ENCODE data around the gene SH3BGRL3.
"Not testable (repeated sequence)": the region's sequence is repeated elsewhere in the genome, so short reads cannot be mapped to it uniquely, and the experiment has no call there.

SH3BGRL3 gene

DNA sequence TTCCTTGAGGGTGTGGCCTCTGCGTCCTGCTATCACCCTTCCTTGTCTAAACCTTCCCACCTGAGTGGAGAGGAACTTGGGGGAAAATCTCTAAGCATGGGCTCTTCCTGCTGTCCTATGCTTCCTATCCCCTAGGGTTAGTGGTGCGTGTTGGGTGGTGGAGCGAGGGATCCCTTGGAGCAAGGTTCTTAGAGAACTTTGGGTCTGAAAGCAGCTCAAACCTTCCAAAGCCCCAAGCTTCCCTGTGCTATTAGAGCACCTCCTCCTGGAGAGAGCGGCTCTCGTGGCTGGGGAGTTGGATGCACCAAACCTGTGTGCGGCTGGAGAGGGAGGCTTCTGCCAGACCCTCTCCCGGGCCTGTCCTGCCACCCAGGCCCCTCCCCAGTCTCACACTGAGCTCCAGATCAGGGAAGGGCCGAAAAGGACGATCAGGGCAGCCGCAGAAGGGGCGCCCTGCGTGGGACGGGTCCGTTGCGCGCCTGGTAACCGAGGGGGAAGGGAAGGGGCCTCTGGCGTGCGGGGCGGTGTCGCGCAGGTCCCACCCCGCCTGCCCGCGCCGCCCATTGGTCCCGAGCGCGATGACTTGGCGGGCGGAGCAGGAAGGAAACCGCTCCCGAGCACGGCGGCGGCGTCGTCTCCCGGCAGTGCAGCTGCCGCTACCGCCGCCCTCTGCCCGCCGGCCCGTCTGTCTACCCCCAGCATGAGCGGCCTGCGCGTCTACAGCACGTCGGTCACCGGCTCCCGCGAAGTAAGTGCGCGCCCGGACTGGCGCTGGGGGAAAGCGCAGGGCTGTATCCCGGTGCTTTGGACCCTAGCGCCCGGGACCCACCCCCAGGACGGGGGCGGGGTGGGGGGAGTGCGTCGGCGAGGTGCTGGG is at the start of gene SH3BGRL3:
Gene SH3BGRL3 (plus strand): TSS at position 631 of the 877 bp plus-strand sequence. CDS start 70 bp downstream, at position 701.
- peak; percentile 89 for DNase-seq

DNA sequence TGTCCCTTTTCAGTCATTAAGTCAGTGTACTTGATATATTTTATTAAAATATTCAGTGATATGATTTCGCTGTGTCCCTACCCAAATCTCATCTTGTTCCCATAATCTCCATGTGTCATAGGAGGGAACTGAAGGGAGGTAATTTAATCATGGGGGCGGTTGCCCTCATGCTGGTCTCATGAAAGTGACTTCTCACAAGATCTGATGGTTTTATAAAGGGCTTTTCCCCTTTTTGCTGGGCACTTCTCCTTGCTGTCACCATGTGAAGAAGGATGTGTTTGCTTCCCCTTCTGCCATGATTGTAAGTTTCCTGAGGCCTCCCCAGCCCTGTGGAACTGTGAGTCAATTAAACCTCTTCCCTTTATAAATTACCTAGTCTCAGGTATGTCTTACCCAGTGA is 49.2 kb upstream of the SH3BGRL3 start:
- DNase-seq, result not testable (repeated sequence)

DNA sequence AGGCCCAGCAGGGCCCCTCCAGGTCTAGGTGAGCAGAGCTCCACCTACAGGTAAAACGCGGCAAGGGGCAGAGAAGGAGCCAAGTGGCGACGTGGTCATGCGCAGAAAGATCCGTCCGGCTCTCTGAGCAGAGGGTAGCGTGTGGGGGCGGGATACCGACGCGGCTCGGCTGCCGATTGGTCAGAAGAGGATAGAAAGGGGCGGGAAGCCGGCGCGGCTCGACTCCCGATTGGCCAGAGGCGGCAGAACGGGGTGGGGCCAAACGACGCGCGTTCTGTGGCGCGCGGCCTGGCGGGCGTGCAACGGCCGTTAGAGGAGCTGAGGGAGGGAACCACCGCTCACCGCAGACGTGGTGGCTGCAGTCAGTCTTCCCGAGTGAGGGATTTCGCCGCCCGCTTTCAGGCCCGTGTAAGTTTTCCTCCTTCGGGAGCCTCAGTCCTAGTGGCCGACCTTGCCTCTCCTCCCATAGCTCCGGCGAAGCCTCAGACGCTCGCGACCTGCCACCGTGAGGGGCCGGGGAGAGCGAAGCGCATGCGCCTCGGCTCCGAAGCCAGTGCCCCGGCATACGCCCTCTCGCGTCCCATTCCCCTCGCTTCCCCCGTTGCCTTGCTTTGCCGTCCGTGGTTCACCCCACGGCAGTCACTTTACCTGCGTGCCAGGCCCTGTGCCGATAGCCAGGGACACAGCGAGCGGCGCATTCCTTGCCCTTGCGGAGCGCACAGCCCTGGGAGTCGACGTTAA is 45.8 kb upstream of the SH3BGRL3 start, which contains the start of gene CEP85:
Gene CEP85 (plus strand): TSS at position 298 of the 741 bp plus-strand sequence. CDS start 5,584 bp downstream, outside the sequence.
- peak; percentile 98 for DNase-seq

DNA sequence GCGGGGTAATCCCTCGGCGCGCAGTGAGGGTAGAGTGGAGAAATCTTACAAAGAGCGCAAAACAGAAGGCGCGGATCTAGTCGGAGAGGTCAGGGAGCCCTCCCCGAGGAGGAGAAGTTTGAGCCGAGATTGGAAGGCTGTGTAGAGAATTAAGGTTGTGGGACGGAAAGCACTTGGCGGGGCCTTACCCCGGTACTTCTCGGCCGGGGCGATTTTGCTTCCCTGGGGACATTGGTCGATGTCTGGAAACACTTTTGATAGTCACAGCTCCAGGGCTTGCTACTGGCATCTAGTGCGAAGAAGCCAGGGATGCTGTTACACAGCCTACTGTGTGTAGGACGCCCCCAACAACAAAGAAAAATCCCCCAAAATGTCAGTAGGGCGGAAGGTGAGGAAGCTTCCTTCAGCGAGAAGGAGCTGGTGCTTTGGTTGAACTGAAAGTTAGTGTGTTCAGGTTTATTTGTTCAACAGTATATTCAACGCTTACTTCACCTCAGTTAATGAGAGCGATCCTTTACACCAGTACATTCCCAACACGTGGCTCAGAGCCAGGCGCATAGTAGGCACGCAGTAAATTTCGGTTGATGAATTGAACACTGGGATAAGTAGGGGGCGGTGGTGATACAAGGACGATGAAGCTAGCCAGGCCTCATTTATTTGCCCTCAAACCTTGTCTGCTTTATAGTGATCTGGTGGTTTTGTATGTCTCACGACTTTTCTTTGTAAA is 45.1 kb upstream of the SH3BGRL3 start:
- no peak for DNase-seq

DNA sequence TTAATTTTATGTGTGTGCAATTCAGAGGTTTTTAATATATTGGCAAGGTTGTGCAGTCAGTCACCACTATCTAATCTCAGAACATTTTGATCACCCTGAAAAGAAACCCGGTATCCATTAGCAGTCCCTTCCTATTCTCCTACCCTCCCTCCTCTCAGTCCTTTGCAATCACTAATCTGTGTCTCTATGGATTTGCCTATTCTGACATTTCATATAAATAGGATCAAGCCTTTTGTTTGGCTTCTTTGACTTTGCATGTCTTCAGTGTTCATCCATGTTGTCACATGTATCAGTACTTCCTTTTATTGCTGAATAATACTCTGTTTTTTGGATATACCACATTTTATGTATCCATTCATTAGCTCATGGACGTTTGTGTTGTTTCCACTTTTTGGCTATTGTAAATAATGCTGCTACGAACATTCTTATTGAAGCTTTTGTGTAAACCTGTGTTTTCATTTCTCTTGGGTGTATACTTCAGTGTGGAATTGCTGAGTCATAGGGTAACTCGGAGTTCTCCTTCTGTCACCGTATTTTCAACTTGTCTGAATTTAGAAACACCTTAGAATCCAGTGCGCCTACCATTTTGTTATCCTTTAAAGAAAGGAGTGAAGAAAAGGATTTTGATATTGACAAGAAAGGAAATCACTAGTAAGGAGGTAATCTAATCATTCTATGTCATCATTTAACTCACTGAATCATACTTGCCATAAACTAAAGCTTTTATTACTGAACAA is 42.5 kb upstream of the SH3BGRL3 start:
- DNase-seq, result no peak

DNA sequence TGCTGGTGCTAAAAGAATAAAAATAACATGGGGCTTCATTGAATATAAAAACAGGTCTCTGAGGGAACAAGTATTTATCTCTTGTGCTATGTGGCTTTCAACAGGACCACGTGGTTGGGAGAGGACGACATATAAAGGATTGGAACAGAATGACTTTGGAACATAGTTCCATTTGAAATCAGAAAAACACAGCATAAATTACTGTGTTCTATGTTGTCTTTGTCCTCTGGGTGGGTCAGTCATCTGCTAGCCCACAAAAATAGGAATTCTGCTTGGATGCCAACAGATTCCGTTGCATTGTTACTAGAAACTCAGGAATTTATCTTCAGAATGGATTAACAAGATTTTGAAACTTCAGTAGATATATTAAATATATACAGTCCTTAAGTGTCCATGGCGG is 40.0 kb upstream of the SH3BGRL3 start:
- DNase-seq, result no peak

DNA sequence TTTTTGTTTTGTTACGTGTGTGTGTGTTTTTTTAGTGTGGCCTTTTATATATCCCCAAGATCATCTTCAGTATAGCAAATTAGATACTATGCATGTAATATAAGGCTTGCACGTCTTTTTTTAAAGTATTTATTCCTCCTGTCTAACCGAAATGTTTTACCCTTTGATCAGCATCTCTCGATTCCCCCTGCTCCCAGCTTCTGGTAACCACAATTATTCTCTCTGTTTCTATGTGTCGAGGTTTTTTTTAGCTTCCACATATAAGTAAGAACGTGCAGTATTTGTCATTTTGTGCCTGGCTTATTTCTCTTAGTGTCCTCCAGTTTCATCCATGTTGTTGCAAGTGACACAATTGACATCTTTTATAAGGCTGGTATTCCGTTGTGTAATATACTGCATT is 27.2 kb upstream of the SH3BGRL3 start:
- no peak for DNase-seq

DNA sequence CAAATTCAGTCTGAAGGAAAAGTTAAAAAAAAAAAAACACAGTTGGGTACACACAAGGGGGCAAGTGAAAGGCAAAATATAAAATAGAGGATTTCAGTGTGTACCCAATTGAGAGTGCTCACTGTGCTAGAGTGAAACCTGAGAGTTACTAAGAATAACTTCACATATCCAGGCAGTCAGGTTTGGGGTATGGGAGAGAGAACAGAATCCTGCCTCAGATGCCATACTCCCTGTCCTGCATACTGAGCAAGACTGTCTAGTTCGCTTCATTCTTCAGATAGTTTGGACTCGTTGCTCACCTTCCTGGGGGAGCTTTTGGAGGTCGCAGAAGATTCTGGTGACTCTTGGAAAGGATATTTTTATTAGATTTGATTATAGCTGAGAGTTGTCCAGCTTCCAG is 25.5 kb upstream of the SH3BGRL3 start:
- no peak for DNase-seq

DNA sequence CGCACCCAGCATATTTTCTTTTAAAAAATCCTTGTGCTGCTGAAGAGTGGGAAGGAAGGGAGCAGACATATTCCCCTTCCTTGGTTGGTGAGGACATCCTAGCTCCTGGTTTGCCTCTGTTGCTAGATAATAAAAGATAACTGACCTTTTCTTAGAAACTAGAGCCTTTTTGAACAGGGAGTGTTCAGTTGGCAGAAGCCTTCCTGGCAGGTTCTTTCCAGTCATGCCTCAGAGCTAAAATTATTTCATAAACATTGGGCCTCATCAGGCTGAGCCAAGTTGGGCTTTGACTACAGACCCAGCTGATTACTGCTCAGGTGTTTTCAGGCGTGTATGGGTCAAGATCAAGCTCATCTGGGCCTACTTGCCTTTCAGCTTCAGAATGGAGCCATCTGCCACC is 22.7 kb upstream of the SH3BGRL3 start:
- DNase-seq, result no peak

DNA sequence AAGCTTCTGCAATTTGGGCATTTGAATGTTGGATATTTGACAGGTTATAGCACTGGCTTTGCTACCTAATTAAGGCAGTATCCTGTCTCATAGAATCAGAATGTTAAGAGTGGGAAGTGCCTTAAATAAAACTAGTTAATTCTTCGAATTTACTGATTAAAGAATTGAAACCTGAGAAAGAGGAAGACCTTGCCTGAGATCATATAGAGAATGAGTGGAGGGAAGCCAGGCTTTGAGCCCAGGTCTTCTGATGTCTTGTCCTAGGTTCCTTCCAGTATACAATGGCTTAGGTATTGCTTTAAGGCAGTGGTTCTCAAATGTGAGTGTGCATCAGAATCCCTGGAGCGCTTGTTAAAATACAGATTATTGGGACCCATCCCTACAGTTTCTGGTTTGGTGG is 20.9 kb upstream of the SH3BGRL3 start:
- no peak for DNase-seq

DNA sequence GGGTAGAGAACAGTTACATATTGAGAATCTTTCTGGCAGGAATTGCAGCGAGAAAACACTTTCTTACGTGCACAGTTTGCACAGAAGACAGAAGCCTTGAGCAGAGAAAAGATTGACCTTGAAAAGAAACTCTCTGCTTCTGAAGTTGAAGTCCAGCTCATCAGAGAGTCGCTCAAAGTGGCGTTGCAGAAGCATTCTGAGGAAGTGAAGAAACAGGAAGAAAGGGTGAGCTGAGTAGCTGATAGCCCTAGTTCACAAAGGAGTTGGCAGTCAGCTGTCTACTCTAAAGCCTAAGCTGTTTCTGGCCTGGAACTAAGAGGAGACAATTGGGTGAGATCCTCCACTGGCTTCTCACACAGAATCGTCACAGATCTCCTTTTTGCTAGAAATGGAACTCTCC is 20.3 kb upstream of the SH3BGRL3 start:
- no peak for DNase-seq

DNA sequence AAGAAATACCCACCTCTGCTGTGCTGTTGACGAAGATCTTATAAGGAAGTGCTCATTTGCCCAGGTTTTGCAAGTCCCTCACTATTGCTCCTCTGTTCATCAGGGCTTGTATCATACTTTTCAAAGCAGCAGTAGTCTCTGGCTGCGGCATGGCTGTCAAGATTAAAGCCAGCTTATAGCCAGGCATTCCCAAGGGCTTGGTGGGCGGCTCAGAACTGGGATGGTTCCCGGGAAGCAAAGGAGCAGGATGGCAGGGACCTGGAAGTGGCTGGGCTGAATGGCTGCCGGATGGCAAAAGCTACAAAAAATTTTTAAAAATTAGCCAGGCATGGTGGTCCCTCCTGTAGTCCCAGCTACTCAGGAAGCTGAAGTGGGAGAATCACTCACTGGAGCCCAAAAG is 16.7 kb upstream of the SH3BGRL3 start:
- no peak for DNase-seq

DNA sequence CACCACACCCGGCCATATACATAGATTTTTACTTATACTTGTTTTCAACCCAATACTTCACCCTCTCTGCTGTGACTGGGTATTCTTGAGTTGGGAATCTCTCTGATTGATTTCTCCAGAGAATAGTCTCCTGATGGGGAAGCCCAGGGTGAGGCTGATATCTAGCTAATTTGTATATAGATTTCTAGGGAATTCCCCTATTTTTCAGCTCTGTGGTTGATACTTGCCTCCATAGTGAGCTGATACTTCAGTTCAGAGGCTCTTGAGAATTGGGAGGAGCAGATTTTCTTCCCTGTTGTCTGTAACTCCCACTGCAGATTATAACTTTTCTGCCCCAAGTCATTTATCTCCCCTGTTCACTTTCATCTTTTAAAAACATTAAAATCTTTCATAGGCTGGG is 14.5 kb upstream of the SH3BGRL3 start:
- no peak for DNase-seq

DNA sequence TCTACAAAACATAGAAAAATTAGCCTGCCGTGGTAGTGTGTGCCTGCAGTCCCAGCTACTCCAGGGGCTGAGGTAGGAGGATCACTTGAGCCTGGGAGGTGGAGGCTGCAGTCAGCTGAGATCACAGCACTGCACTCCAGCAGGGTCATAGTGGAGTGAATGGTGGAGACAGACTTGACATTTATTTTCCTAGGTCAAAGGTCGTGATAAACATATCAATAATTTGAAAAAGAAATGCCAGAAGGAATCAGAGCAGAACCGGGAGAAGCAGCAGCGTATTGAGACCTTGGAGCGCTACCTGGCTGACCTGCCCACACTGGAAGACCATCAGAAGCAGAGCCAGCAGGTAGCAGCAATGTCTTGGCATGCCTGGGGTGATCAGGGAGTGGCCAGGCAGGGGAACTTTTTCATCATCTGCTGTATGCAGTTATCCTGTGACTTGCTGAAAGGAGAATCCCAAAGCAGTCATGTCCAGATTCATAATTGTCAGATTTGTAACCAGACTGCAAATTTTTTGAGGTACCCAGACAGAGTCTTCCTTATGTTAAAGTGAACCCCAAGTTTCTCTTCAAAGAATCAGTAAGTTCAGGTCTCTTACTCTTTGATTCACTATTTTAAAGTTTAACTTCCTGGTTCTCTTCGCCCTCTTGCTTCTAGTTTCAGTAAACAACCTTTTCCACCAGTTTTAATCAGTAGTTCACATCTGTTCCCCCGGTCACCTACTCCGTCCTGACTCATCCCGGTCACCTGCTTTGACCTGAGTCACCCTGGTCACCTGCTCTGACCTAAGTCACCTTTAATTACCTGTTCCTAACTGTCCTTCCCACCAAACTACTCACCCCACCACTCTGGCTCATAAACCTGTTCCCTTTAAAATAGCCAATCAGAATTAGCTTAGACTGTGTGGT is 11.3 kb upstream of the SH3BGRL3 start:
- DNase-seq, result no peak

DNA sequence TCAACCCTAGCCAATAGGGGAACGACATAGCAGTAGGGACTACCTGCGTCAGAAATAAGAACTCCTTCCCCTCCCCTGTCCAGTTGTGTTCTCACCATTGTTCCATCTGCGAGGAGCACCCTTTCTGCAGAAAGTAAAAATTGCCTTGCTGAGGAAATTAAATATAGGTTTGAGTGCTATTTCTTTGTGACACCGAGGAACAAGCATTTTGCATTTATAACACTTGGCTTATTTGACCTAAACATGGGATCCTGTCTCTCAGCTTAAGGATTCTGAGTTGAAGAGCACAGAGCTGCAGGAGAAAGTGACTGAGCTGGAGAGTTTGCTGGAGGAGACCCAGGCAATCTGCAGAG is 10.7 kb upstream of the SH3BGRL3 start:
- DNase-seq, result no peak

DNA sequence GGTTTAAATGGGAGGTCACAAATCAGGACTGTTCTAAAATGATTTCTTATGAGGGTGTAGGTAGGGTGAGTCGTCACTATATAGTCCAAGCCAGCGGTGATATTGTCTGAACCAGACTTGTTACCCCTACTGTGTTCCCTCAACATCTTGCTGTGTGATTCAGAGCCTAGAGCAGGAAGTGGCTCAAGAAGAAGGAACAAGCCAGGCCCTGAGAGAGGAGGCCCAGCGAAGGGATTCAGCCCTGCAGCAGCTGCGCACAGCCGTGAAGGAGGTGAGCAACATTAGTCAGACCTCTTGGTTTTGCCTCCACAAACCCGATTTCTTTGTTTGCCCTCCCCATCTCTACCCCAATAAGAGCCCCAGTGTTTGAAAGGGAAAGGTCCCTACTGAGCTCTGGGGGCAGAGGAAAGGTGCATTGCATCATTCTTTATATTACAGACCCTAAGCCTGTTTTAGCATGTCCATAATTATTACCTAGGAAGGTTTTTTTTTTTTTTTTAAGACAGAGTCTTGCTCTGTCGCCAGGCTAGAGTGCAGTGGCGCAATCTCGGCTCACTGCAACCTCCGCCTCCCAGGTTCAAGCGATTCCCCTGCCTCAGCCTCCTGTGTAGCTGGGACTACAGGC is 5.0 kb upstream of the SH3BGRL3 start:
- peak; percentile 41 for DNase-seq

DNA sequence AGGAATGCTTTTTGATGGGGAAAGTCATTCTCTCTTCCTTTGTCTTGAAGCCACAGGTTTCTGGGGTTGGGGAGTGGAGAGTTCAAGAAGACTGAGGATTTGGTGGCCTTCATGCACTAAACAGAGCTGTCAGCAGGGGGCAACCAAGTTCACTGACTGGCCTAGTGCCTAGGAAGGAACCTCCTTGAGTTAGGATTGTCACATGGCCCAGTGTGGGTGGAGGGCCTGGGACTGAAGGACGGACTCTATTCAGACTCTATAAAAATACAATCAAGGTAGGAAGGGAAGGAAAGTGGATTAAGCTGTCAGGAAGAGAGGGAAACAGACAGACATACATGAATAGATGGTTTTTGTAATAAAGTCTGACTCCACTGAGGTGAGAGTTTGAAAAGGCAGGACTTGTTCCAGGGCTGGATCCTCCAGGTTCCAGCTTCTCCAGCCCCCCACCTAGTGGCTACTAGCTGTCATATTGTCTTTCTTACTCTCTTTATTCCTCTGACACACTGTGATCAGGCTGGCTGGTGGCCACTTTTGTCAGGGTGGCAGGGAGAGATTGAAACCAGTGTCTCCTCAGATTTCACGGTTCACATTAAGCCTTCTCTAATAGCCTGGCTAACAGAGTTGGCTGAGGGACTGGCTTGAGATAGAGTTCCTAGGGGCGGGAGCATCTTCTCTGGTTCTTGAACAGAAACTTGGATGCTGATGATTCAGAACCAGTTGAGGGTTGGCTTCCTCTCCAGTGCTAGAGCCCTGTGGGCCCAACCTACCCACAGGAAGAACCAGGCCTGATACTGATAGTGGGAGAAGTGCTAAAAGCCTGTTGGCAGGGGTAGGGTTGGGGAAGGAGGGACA is 4.1 kb upstream of the SH3BGRL3 start:
- DNase-seq, result peak; percentile 88

DNA sequence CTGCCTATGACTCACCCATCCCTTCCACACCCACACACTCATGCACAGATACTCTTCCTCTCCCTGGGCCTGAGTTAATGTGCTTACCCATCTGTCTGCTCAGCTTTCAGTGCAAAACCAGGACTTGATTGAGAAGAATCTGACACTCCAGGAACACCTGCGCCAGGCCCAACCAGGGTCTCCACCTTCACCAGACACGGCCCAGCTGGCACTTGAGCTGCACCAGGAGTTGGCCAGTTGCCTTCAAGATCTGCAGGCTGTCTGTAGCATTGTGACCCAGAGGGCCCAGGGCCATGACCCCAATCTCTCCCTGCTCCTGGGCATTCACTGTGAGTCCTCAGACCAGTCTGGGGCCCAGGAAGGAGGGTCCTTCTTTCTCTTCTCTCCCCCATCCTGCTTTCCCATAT is 3.5 kb upstream of the SH3BGRL3 start:
- DNase-seq, result no peak

DNA sequence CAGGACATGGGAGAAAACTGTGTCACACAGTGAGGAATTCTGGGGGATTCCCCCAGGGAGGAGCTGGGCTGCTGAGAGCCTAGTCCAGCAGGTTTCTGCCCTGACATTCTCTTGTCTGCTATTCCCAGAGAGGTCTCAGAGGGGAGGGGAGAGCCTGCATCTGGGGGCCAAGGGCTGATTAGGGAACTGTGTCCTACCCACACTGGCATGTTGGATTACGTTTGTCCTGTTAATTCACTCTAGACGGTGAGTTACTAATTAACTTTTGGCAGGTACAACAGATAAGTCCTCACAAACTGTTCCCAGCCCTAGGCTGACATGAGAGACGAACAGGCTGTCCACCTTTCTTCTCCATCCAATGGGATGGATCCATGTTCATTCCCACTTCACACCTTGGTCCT is 2.6 kb upstream of the SH3BGRL3 start:
- DNase-seq, result no peak

DNA sequence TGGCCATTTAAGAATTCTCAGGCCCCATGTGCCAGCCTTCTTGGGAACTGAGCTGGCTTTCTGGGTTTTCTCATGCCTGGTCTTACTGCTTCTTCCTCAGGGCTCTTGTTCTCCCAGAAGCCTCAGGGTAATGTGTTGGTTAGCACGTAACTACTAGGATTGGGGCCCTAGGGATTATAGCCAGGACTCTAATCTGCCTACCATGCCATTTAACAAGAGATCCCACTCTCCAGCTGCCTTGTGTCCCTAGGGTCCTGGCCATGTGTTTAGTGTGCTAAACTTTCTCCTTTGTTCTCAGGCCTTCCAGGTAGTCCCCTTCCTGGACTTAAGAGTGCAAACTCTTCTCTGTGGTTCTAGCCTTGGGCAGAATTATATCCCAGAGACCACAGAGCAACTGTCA is 2.2 kb upstream of the SH3BGRL3 start:
- no peak for DNase-seq

Data from GDM1 (cell line).